ENCODE results near the gene MBD1.

DNA sequence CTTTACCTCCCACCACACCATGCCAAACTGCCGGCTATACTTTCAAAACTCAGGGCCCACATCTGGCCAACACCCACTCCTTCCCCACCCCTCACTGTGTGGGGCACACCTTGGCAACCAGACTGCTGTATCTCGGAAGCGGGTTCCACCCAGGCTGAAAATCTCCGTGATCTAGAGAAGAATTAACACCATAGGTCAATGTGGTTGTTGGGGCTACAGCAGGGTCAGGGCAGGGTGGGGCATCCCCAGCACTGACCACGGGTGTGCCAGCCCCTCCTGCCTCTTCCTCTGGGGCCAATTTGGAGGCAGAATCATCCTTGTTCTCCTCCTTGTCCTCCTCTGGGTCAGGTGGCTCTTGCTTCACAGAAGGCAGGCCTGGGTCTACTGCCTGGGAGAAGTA, 8.8 kb downstream of the MBD1 start:
- TF ChIP-seq CTCF (conservative IDR thresholded peaks at IDR 0.05; ENCODE audit: low read depth, low read length) (no peak), EZH2 (IDR thresholded peaks at IDR 0.05; ENCODE audit: borderline replicate concordance, low read depth, low read length, poor library complexity, severe bottlenecking) (no peak)

Measured in A673 (cell line).